HG02798 (cell line): ENCODE measurements around the gene ILK.

Experiments
- ATAC-seq: cut with Tn5 transposase; IDR thresholded peaks from one replicate; pipeline ENCODE4 v1.9.1; 2021; ENCODE audit warnings: mild to moderate bottlenecking; ENCODE audit not compliant: unreplicated experiment, poor library complexity

ILK gene

GRCh38 chr11:6633422-6634408 lies 30.1 kb downstream of the ILK start:
- no peak for ATAC-seq

- no peak for ATAC-seq
Measured at GRCh38 chr11:6634534-6634933, 31.0 kb downstream of the ILK start.

- ATAC-seq: no peak
Measured at GRCh38 chr11:6635082-6635932, 31.7 kb downstream of the ILK start.

GRCh38 chr11:6636480-6636879 lies 32.9 kb downstream of the ILK start:
- ATAC-seq: no peak

GRCh38 chr11:6637871-6638270 lies 34.3 kb downstream of the ILK start:
- ATAC-seq: no peak

- ATAC-seq: no peak
Measured at GRCh38 chr11:6638429-6638828, 34.9 kb downstream of the ILK start.

GRCh38 chr11:6640036-6640984 lies 36.7 kb downstream of the ILK start:
- no peak for ATAC-seq

- no peak for ATAC-seq
Measured at GRCh38 chr11:6640985-6641701, 37.6 kb downstream of the ILK start.

- ATAC-seq: no peak
Measured at GRCh38 chr11:6642957-6643356, 39.4 kb downstream of the ILK start.

- ATAC-seq: peak; percentile 49
Measured at GRCh38 chr11:6646071-6646470, 42.5 kb downstream of the ILK start.

GRCh38 chr11:6646576-6646917 lies 43.0 kb downstream of the ILK start:
- no peak for ATAC-seq

GRCh38 chr11:6646918-6647679 lies 43.5 kb downstream of the ILK start:
- peak; percentile 89 for ATAC-seq

GRCh38 chr11:6647836-6648235 lies 44.3 kb downstream of the ILK start:
- no peak for ATAC-seq

- no peak for ATAC-seq
Measured at GRCh38 chr11:6648501-6648900, 44.9 kb downstream of the ILK start.

GRCh38 chr11:6650104-6650503 lies 46.5 kb downstream of the ILK start:
- no peak for ATAC-seq

GRCh38 chr11:6650980-6651379 lies 47.4 kb downstream of the ILK start:
- no peak for ATAC-seq

GRCh38 chr11:6652182-6652581 lies 48.6 kb downstream of the ILK start:
- ATAC-seq: no peak

GRCh38 chr11:6653097-6653496 lies 49.5 kb downstream of the ILK start:
- no peak for ATAC-seq

- ATAC-seq: no peak
Measured at GRCh38 chr11:6653656-6654055, 50.1 kb downstream of the ILK start.
